Right atrium auricular region (tissue), 2 donors: ENCODE data around the gene ADGRG7. TPM values are rescaled to one million over a fixed set of nuclear protein-coding genes. Genes with fewer than 3 reads are reported as not detected.
A peak's percentile ranks its signal among the peaks of the same experiment; 100 is the strongest.

Source experiments
- DNase-seq: peaks from one replicate; pipeline ENCODE4 v3.0.0-alpha.2; 2019; ENCODE audit warnings: low spot score
- H3K27ac ChIP-seq, 2 donors: fragments of 200-600 bp; sonication (generic); 1 replicate in 1 of 2; 2 replicates in 1 of 2; pipeline ENCODE4 v1.5.1; 2016 to 2019
- H3K27me3 ChIP-seq, 2 donors: fragments of 200-600 bp; sonication (generic); one replicate each; pipeline versions ENCODE4 v1.5.1 to v1.6.0; 2017 to 2019
- H3K36me3 ChIP-seq: fragments of 200-600 bp; sonication (generic); one replicate; pipeline ENCODE4 v1.5.1; 2016
- H3K4me1 ChIP-seq, 2 donors: fragments of 200-600 bp; sonication (generic); one replicate each; pipeline versions ENCODE4 v1.5.1 to v1.6.0; 2017 to 2019
- H3K4me3 ChIP-seq, 2 donors: fragments of 200-600 bp; sonication (generic); 1 replicate in 1 of 2; 2 replicates in 1 of 2; pipeline ENCODE4 v1.5.1; 2017 to 2019; ENCODE audit warnings: mild to moderate bottlenecking in 1 of 2, moderate library complexity in 1 of 2
- H3K9me3 ChIP-seq, 2 donors: fragments of 200-600 bp; sonication (generic); one replicate each; pipeline ENCODE4 v1.5.1; 2019
- total RNA-seq, 2 donors: library from RNA; depleted of rRNA; stranded (reverse); fragments of >200 nt; gene quantifications; one replicate each; pipeline ENCODE4 v1.1.0, GENCODE V29; 2016
- TF ChIP-seq, protein P1 (sequence below), 2 donors: fragments of 200-600 bp; sonication (generic); IDR thresholded peaks; one replicate each; pipeline ENCODE4 v1.5.1; 2019; ENCODE audit warnings: antibody characterized with exemption in 2 of 2

The ADGRG7 gene
- total RNA-seq, 2 donors from 2014 or later = not detected

DNA sequence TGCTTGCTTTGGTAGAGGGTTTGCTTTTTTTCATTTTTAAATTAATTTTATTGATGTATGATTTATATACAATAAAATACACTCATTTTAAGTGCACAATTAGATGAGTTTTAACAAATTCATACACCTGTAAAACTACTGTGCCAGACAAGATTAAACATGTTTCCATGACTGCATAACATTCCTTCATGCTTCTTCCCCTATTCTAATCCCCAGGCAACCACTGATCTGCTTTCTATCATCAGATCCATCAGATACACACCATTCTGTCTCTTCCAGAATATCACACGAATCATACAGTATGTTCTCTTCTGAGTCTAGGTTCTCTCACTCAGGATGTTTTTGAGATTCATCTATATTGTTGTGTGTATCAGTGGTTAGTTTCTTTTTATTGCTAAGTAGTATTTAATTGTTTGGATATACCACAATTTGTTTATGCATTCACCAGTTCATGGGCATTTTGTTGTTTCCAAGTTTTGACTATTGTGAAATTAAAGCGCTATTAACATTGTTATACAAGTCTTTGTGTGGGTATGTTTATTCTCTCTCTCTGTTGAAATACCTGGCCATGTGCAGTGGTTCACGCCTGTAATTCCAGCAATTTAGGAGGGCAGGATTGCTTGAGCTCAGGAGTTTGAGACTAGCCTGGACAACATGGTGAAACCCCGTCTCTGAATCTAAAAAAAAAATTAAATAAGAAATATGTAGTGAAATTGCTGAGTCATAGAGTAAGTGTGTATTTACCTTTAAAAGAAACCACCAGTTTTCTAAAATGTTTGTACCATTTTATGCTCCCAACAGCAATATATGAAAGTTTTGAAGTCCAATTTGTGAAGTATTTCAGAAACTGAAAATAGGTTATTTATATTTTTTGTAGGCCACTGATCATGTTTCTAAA is 92.9 kb downstream of the ADGRG7 start:
- TF ChIP-seq, protein P1, sequence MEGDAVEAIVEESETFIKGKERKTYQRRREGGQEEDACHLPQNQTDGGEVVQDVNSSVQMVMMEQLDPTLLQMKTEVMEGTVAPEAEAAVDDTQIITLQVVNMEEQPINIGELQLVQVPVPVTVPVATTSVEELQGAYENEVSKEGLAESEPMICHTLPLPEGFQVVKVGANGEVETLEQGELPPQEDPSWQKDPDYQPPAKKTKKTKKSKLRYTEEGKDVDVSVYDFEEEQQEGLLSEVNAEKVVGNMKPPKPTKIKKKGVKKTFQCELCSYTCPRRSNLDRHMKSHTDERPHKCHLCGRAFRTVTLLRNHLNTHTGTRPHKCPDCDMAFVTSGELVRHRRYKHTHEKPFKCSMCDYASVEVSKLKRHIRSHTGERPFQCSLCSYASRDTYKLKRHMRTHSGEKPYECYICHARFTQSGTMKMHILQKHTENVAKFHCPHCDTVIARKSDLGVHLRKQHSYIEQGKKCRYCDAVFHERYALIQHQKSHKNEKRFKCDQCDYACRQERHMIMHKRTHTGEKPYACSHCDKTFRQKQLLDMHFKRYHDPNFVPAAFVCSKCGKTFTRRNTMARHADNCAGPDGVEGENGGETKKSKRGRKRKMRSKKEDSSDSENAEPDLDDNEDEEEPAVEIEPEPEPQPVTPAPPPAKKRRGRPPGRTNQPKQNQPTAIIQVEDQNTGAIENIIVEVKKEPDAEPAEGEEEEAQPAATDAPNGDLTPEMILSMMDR (IDR thresholded peaks at IDR 0.05) = no peak
- Histone ChIP-seq H3K36me3 (no peaks in the 10 kb centered on the region), H3K27me3 (no peaks in the 10 kb centered on the region), H3K4me1 (no peaks in the 10 kb centered on the region), H3K4me3 (no peak overlapping the region), H3K9me3 (no peaks in the 10 kb centered on the region), H3K27ac (no peak overlapping the region)
- DNase-seq = no peak

DNA sequence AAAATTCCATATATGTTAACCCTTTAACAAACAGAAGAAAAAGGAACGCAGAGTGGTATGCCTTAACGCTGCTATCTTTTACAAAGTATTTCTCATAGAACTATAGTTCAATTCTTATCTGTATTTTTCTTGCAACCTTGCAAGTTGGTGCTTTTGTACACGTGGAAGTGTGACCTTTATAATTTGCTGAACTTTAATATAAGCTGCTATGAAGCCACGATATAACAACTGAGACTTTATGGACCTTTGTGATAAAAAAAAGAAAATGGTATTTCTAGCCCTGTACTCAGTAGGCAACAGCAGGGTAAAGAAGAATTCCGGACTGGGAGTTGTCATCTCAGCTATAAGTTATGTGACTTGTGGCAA is 93.6 kb downstream of the ADGRG7 start:
- Histone ChIP-seq H3K9me3 (no peaks in the 10 kb centered on the region), H3K36me3 (no peaks in the 10 kb centered on the region), H3K4me3 (no peak overlapping the region), H3K4me1 (no peaks in the 10 kb centered on the region), H3K27me3 (no peaks in the 10 kb centered on the region), H3K27ac (no peak overlapping the region)
- TF ChIP-seq, protein P1 (IDR thresholded peaks at IDR 0.05) = no peak
- DNase-seq = no peak

DNA sequence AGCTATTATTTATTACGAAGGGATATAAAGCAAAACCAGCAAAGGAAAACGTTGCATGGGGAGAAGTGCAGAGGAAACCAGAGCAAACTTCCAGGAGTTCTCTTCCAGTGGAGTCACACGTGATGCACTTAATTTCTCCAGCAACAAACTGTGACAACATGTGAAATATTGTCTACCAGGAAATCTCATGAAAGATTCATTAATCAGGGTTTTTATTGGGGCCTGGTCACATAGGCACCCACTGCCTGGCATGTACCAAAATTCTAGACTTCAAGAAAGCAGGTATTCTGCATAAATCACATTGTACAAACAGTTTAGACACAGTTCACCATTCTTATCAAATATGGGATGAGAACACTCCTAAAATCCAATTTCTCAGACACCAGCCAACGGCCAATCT is 94.5 kb downstream of the ADGRG7 start:
- no peaks in the 10 kb centered on the region for H3K36me3 ChIP-seq
- H3K27me3 ChIP-seq = no peaks in the 10 kb centered on the region
- TF ChIP-seq, protein P1 (IDR thresholded peaks at IDR 0.05) = no peak
- DNase-seq = no peak
- H3K4me1 ChIP-seq = peaks cover 0 to 3% of the 10 kb centered on the region in 2 donors
- H3K9me3 ChIP-seq = no peaks in the 10 kb centered on the region
- H3K27ac ChIP-seq = no peak overlapping the region
- no peak overlapping the region for H3K4me3 ChIP-seq

DNA sequence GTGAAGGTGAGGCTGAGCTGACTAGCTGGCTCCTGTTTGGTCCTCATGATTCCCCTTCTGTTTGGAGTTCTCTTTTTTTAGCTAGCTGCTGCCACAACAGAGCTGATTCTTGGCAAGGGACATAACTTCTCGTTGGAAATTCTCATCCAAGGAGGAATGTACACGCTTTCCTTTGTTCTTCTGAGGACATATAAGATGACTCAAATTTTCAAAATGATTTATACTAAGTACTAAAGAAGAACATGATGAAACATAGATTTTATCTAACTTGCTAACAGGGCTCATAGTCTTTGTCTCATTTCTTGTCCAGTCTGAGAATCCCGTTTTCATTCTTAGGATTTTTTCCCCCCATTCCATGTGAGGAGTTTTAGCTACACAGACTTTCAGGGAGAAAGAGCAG is 97.0 kb downstream of the ADGRG7 start:
- DNase-seq = no peak
- Histone ChIP-seq H3K4me1 (peaks cover 0 to 15% of the 10 kb centered on the region in 2 donors), H3K9me3 (no peaks in the 10 kb centered on the region), H3K27ac (no peak overlapping the region), H3K36me3 (no peaks in the 10 kb centered on the region), H3K27me3 (no peaks in the 10 kb centered on the region), H3K4me3 (no peak overlapping the region)
- TF ChIP-seq, protein P1 (IDR thresholded peaks at IDR 0.05) = no peak

DNA sequence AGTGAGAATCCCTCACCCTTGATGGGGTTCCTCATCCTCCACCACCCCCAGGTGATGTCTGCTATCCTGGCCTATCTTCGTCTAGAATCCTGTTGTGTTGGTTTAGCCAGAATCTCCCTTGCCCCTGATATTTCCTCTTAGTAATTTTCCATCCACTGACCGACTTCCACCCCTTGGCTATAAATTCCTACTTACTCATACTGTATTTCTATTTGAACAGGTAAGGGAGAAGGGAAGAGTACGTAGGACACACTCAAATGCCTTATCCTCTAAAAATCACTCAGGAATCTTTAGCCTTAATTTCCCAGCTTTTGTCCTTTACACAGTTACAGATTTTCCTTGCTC is 99.2 kb downstream of the ADGRG7 start:
- no peak for DNase-seq
- TF ChIP-seq, protein P1 (IDR thresholded peaks at IDR 0.05) = no peak

More for the DNA sequence above, 99.2 kb downstream of the ADGRG7 start:
- Histone ChIP-seq H3K27me3 (no peaks in the 10 kb centered on the region), H3K9me3 (no peaks in the 10 kb centered on the region), H3K27ac (peak overlapping the region; percentile 95 to 99), H3K4me1 (peaks cover 0 to 35% of the 10 kb centered on the region in 2 donors), H3K36me3 (peaks cover 2% of the 10 kb centered on the region), H3K4me3 (peak overlapping the region; percentile 86 to 89)
